HEK293T (cell line): ENCODE results near the gene ARHGAP10.
A peak's percentile ranks its signal among the peaks of the same experiment; 100 is the strongest.

Experiments used
- CTCF ChIA-PET: fragments of 350-600 bp; formaldehyde crosslinking; extraction: SDS; loops from one replicate; lab custom pipeline; 2021; ENCODE audit warnings: antibody characterized with exemption, inconsistent platforms; lab: Yijun Ruan, JAX
- POLR2A ChIA-PET: fragments of 350-600 bp; formaldehyde crosslinking; extraction: SDS; loops from one replicate; lab custom pipeline; 2020; ENCODE audit warnings: antibody characterized with exemption, inconsistent platforms; lab: Yijun Ruan, JAX
- DNase-seq: peaks from one replicate; pipeline ENCODE4 v3.0.0; 2012; ENCODE audit warnings: mixed read lengths; ENCODE audit errors: extremely low spot score
- ARNT ChIP-seq: fragments of 450-650 bp; IDR thresholded peaks from 2 replicates; pipeline ENCODE4 v1.6.1; 2017; ENCODE audit warnings: mild to moderate bottlenecking
- BHLHE40 ChIP-seq: fragments of 450-650 bp; IDR thresholded peaks from 2 replicates; pipeline ENCODE4 v1.6.1; 2016; ENCODE audit warnings: mild to moderate bottlenecking, moderate library complexity, borderline replicate concordance
- CTBP1 ChIP-seq: fragments of 450-650 bp; IDR thresholded peaks from 2 replicates; pipeline ENCODE4 v1.6.1; 2016; ENCODE audit warnings: borderline replicate concordance
- ELF4 ChIP-seq: fragments of 450-650 bp; IDR thresholded peaks from 2 replicates; pipeline ENCODE4 v1.6.1; 2017; ENCODE audit warnings: antibody characterized with exemption
- FOXA1 ChIP-seq: fragments of 450-650 bp; IDR thresholded peaks from 2 replicates; pipeline ENCODE4 v1.6.1; 2016; ENCODE audit warnings: mild to moderate bottlenecking
- FOXK2 ChIP-seq: fragments of 450-650 bp; IDR thresholded peaks from 2 replicates; pipeline ENCODE4 v1.6.1; 2016; ENCODE audit warnings: mild to moderate bottlenecking
- FOXM1 ChIP-seq: fragments of 450-650 bp; IDR thresholded peaks from 2 replicates; pipeline ENCODE4 v1.6.1; 2017; ENCODE audit warnings: mild to moderate bottlenecking, borderline replicate concordance
- HDGF ChIP-seq: fragments of 450-650 bp; IDR thresholded peaks from 2 replicates; pipeline ENCODE4 v1.6.1; 2017; ENCODE audit warnings: antibody characterized with exemption, borderline replicate concordance
- L3MBTL2 ChIP-seq: fragments of 450-650 bp; conservative IDR thresholded peaks from 2 replicates; pipeline ENCODE4 v1.6.1; 2016; ENCODE audit warnings: mild to moderate bottlenecking
- LEF1 ChIP-seq: fragments of 450-650 bp; IDR thresholded peaks from 2 replicates; pipeline ENCODE4 v1.6.1; 2017; ENCODE audit warnings: mild to moderate bottlenecking, borderline replicate concordance
- NFRKB ChIP-seq: fragments of 450-650 bp; IDR thresholded peaks from 2 replicates; pipeline ENCODE4 v1.6.1; 2016; ENCODE audit warnings: mild to moderate bottlenecking, moderate library complexity
- SP1 ChIP-seq: fragments of 450-650 bp; IDR thresholded peaks from 2 replicates; pipeline ENCODE4 v1.6.1; 2017
- SUZ12 ChIP-seq: fragments of 450-650 bp; IDR thresholded peaks from 2 replicates; pipeline ENCODE4 v1.6.1; 2016; ENCODE audit warnings: mild to moderate bottlenecking
- TARDBP ChIP-seq: fragments of 450-650 bp; IDR thresholded peaks from 2 replicates; pipeline ENCODE4 v1.6.1; 2016
- ZNF384 ChIP-seq: fragments of 450-650 bp; IDR thresholded peaks from 2 replicates; pipeline ENCODE4 v1.6.1; 2016
- TF ChIP-seq, protein P1 (sequence below): fragments of 450-650 bp; IDR thresholded peaks from 2 replicates; pipeline ENCODE4 v1.6.1; 2016

ARHGAP10 gene

GRCh38 chr4:147749811-147750321 is 18.0 kb downstream of the ARHGAP10 start:
- TF ChIP-seq FOXK2 (no peak), LEF1 (no peak)
- TF ChIP-seq, protein P1, sequence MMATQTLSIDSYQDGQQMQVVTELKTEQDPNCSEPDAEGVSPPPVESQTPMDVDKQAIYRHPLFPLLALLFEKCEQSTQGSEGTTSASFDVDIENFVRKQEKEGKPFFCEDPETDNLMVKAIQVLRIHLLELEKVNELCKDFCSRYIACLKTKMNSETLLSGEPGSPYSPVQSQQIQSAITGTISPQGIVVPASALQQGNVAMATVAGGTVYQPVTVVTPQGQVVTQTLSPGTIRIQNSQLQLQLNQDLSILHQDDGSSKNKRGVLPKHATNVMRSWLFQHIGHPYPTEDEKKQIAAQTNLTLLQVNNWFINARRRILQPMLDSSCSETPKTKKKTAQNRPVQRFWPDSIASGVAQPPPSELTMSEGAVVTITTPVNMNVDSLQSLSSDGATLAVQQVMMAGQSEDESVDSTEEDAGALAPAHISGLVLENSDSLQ: 0 out of 2 replicates have a peak, but pooled peaks have one; percentile 17
- POLR2A ChIA-PET: no interaction called here
- no peak for DNase-seq
- CTCF ChIA-PET: interaction anchor here (1.0 kb wide), 1 partner anchor 16 kb away, joined by 3 read pairs; no protein-coding TSS in a partner anchor

DNA sequence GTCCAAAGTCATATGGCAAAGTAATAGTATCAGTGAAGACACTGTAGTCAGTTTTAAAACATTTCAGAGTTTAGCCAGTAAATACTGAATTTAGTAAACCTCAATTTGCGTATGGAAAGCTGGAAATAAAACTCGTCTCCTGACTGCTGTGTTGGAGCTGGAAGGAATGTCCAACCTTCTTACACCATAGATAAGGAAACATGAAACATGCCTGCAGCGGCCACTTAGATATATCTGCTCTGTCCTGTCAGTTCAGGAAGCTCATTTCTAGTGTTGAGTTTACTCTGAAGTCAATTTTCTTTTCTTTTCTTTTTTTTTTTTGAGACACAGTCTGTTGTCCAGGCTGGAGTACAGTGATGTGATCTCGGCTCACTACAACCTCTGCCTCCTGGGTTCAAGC is 21.2 kb downstream of the ARHGAP10 start:
- TF ChIP-seq SUZ12 (no peak), BHLHE40 (no peak), CTBP1 (no peak), FOXA1 (no peak), ARNT (no peak), FOXK2 (no peak), HDGF (no peak), LEF1 (no peak), NFRKB (no peak), L3MBTL2 (no peak), FOXM1 (no peak), ELF4 (no peak)
- TF ChIP-seq, protein P1: no peak
- CTCF ChIA-PET: interaction anchor here (0.7 kb wide), 1 partner anchor 13 kb away, joined by 4 read pairs; no protein-coding TSS in a partner anchor
- POLR2A ChIA-PET: interaction anchor here (1.0 kb wide), 1 partner anchor 21 kb away, joined by 3 read pairs; the partner anchor contains the start of gene ARHGAP10
- DNase-seq: no peak

DNA sequence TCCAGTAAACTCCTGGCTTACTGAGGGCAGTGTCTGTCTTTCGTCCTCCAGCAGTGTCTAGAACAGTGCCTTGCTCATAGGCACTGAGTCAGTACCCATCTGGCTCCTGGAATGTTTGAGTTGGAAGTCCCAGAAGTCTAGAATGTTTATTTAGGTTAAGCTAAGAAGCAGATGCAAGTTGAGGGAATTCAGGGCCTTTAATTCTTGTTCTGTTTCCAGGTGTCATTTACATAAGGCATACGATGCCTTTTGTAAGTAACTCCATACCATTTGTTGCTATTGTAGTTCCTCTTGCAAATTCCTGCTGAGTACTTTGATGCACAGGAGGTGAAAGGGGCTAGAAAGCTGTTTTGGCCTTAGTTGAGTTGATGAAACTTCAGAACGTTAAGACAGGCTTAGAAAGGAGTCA is 22.2 kb downstream of the ARHGAP10 start:
- no peak for DNase-seq
- TF ChIP-seq SUZ12 (no peak), ARNT (no peak), FOXK2 (no peak), NFRKB (no peak), FOXA1 (no peak), HDGF (no peak), TARDBP (no peak), ZNF384 (no peak), CTBP1 (no peak)
- TF ChIP-seq, protein P1: no peak
- CTCF ChIA-PET: interaction anchor here (0.6 kb wide), 1 partner anchor 455 kb away, joined by 5 read pairs; no protein-coding TSS in a partner anchor
- POLR2A ChIA-PET: interaction anchor here (1.1 kb wide), 1 partner anchor 9 kb away, joined by 3 read pairs; no protein-coding TSS in a partner anchor

DNA sequence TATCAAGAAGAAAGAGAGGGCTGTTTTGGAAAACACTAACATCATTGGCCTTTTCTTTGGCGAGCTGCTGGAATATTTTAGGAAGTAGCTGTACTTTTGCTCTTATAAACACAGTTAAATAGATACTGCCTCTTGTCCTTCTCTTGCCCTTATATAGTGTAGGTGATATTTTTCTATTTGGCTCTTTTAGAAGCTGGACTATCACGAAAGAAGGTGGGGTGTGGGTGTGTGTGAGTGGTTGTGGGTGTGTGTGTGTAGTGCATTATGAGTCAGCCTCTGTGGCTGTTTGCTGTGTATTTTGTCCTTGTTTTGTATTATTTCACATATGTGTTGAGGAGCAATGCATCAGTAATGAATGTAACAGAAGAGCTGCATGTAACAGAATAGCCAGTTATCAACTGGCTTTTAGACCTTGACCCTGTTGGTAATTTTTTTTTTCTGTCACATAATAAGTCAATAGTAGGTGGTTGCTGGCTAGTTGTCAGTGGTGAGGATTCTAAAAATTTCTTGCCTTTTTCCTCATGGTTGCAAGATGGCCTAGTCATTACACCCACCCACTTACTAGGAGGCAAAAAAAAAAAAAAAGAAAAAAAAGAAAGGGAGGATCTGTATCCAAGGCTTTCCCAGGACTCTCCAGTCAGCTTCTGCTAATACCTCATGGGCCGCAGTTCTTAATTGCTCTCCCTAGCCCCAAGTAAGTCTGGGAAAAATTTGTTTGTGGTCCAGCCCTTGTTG is 23.8 kb downstream of the ARHGAP10 start:
- ChIA-PET POLR2A (interaction anchor here (0.7 kb wide), 1 partner anchor 23 kb away, joined by 3 read pairs; no protein-coding TSS in a partner anchor), CTCF (interaction anchor here (0.5 kb wide), 1 partner anchor 108 kb away, joined by 4 read pairs; no protein-coding TSS in a partner anchor)
- no peak for DNase-seq
- no peak for TF ChIP-seq TARDBP
- TF ChIP-seq HDGF: no peak
- no peak for TF ChIP-seq NFRKB
- TF ChIP-seq BHLHE40: no peak
- TF ChIP-seq ELF4: no peak
- no peak for TF ChIP-seq LEF1
- TF ChIP-seq ARNT: no peak
- TF ChIP-seq FOXA1: no peak
- TF ChIP-seq, protein P1: no peak
- TF ChIP-seq SUZ12: no peak
- TF ChIP-seq ZNF384: no peak
- TF ChIP-seq CTBP1: no peak
- no peak for TF ChIP-seq SP1
- TF ChIP-seq FOXK2: no peak
- TF ChIP-seq FOXM1: no peak
- no peak for TF ChIP-seq L3MBTL2

DNA sequence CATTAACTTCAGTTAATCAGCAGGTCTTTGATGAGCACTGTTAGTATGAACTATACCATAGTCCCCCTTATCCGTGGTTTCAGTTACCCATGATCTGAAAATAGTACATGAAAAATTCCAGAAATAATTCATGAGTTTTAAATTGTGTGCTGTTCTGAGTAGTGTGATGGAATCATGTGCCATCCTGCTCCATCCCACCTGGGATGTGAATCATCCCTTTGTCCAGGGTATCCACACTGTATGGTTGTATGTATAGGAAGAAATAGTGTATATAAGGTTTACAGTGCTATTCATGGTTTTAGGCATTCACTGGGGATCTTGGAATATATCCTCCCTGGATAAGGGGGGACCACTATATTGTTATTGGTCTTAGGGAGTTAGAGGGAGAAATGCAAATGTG is 24.5 kb downstream of the ARHGAP10 start:
- TF ChIP-seq L3MBTL2 (no peak), TARDBP (no peak), NFRKB (no peak), FOXM1 (no peak), HDGF (no peak), ZNF384 (no peak), ELF4 (no peak), FOXK2 (no peak), SUZ12 (no peak)
- TF ChIP-seq, protein P1: no peak
- no peak for DNase-seq
- ChIA-PET POLR2A (interaction anchor here (0.7 kb wide), 1 partner anchor 24 kb away, joined by 3 read pairs; no protein-coding TSS in a partner anchor), CTCF (no interaction called here)
